Activated gamma-delta T cell treated with anti-CD3 and anti-CD28 coated beads, Interleukin-2, amount 50 U/mL, for 16 hours (primary cell): ENCODE results near the gene PTCH1.

ENCODE experiments used
- DNase-seq: peaks from one replicate; pipeline ENCODE4 v3.0.0-alpha.2; 2020; ENCODE audit warnings: low read depth

Gene PTCH1

DNA sequence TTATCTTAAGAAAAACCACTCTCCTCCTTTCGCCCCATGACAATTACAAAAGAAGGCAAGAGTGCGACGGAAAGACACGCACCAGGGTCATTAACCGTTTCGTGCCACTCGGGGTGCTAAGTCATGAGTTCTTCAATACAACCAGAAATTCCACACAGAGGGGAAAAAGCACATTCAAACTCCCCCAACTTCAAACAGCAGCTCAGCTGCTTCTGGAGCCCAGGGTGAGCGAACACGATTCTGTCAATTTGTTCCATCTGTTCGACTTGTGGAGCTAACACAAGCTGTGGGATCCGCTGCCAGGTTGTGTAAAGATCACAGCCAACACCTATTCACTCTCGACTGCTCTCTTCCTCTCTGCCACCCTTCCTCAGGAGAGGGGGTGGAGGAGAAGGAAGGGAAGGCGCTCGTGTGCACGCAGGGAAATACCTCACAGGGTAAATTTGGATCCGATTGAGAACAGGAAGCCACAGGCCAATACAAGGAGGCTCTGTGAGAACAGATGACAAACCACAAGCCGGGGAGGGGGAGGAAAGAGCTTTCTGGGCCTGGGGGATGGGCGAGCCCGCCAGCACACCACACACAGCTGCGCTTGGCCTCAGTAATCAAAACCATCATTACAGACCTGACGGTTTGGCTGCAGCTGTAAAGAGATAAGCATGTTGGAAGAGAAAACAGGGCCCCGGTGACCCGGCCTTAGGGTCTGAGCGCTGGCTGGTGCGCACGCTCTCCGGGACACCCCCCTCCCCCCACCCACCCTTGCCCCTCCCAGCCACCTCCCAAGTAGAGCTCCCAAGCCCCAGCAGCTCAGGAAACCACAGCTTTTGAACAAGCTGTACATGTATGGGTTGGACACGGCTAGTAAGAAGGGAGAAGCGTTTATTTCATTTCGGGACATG is 54.3 kb downstream of the PTCH1 start:
- peak; percentile 54 for DNase-seq

DNA sequence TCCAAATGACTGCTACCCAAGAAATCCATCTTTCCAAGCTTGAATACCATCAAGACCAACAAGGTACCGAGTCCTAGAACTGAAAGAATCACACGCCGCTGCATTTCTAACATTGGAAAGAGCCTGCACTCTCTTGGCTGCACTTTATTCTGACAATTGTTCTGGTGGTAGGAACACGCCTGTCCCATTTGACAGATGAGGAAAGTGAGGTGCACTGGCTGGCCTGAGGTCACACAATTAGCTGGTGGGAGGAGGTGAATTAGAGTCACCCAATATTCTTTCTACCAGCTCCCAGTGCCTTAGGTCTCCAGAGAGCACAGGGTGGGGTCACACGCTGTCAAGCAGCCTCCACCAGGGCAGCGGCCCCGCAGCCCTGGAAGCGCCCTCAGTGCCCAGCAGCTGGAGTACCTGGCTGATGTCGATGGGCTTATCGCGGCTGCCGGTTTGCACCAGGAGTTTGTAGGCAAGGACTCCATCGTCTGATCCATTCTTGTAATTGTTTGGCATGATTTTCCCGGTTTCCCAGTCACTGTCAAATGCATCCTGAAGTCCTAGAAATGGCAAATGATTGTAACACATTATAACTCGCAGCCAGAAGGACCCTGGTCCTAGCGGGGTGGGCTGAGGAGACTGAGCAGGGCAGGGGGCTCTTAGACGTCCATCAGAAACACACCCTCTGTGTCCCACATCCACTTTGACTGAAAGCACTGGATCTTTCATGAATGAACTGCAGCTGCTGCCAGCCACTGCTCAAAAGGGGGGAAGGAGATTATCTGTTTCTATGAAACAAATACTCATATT is 55.1 kb downstream of the PTCH1 start:
- DNase-seq: no peak

DNA sequence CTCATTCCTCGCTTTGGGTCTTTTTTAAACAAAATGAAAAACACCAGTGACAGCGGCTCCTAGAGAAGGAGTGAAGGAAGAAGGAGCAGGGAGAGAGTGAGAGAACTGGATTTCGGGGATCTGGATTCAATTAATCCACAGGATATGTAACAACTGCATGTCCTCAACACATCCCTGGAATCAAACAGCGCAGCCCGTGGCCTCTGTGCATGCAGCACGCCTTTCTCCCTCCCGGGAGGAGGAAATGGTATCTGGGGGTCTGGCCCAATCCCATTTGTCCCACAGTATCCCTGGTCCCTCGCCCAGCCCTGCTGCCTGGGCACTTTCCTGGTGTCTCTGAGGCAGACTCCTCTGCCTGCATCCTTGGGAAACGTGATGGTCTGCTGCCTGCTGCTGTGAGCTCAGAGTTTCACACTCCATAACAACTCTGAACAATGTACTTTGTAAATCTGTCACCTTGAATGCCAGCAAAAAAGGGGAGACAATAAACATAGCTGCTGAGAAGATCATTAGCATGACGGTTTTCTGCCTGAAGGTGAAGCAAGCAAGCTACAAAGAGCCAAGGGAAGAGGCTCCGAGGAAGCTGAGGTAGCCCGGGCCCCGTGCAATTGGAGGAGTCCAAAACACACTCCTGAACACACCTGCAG is 56.1 kb downstream of the PTCH1 start:
- DNase-seq: no peak

DNA sequence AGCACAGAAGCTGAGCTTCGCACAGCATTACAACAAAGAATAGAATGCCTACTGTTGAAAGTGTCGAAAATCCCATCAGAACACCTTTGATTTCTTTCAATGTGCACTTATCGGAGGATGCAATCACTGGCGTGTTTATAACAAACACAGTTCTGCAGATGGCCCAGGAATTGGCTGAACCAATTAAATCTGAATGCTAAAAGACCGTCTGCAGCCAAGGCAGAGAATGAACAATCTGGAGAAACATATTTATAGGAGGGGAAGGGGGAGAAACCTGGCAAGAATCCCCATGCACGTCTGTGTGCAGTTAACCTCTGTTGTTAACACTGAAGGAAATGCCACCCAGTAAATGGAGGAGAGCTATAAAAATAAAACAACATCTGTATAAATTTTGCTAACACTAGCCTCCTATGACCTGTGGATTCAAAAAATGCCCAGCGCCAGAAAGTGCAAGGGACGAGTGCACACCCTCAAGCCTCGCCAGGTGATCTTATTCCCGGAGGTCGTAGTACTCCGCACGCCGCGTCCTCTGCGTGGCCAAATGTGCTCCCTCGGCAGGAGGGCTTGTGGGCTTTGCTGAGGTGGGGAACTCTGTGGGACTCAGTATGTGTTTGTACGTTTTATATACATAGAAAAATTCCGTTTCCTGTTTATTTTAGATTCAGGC is 56.8 kb downstream of the PTCH1 start:
- no peak for DNase-seq

DNA sequence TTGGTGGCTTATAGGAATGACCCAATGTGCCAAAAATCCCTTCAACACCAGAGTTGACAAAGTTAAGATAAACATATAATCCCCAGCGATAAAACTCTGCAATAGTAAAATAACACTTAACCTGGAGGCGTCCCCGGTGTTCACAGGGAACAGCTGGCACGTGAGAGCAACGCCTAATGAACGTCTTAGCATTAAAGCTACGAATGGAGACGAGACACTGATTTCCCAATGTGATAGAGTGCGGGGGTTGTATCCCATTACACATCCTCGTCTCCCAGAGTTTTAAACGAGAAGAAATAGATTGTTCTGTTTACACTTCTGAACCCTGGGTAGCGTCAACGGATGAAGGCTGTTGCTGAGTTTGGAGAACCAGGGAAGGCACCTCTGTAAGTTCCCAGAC is 57.6 kb downstream of the PTCH1 start:
- DNase-seq: no peak

DNA sequence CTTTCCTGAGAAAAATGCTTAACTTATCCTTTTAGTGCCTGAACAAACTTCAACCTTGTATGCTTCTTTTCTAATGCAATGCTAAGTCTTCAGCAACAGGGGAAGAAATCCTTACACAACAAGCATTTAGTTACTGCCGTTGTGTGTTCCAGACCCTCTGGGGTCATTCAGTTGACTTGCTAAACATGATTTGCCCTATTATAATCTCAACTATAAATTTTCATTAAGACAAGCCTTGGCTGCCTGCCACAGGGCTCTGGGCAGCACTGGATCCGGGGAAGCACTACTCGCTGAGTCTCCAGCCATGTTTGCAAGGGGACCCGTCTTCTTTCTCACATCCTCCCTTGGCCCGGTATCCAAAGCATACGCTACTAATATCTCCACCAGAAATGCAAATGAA is 58.1 kb downstream of the PTCH1 start:
- DNase-seq: no peak

DNA sequence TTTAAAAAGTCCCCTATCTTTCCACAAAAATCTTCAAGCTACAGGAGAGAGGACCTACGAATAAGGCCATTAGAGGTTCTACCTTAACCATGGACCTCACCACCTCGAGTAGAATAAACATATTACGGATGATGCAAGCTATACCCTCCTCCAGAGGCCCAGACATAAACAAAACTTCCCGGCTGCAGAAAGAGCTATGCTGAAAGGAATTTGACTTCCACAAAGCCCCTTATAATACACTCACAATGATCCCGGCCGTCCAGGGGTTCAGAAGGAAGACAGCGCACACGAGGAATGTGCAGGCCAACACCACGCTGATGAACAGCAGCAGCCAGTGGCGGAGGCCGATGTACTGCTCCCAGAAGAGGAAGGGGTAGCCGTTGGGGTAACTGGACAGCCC is 59.0 kb downstream of the PTCH1 start:
- no peak for DNase-seq

DNA sequence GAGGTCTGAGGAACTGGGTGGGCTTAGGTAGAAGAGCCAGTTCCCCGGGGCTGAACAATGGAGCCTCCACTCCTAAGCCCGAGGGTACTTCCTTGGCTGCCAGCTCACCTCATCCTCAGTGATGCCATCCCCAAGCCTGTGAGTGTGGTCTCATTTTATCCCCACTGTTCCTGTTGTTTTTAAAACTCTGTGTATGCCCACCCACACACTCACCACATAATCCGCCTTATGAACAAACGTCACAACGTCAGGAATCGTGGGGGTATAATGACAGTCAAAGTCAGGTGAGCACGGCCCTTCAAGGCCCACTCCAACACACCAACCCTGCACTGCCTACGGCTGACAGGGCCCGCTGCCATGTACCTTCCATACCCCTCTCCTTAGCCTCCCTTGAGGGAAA is 61.1 kb downstream of the PTCH1 start:
- no peak for DNase-seq

DNA sequence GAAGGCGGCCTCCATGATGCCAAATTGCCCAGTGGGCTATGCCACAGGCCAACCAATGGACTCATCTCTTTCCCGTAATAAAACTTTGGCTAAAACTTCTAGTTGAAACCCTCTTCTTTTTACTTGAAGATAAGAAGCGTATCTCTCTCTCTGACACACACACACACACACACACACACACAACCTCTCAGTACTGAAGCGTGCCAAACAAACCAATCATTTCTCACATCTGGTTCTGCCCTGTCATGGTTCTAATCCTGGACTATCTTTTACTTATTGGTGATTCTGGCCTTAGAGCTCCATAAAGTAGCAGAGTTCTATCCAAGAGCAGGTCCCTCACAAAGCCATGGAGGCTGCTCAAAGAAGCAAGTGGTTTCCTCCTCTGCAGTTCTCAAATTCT is 64.6 kb downstream of the PTCH1 start:
- DNase-seq: no peak

DNA sequence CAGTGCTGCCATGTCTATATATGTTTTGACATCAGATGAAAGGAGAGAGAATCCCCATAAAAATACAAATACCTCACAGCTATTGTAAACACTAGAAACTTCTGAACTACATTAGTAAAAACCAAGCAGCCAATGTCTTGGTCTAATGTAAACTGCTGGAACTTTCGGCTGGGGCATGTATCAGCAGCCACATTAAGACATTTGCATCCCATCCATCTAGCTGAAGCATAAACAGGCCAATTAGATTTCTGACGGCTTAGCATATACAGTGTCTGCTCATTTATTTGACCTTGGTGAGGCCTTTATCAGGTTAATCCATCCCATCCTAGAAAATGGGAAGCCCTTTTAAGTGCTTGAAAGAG is 65.7 kb downstream of the PTCH1 start:
- DNase-seq: no peak

DNA sequence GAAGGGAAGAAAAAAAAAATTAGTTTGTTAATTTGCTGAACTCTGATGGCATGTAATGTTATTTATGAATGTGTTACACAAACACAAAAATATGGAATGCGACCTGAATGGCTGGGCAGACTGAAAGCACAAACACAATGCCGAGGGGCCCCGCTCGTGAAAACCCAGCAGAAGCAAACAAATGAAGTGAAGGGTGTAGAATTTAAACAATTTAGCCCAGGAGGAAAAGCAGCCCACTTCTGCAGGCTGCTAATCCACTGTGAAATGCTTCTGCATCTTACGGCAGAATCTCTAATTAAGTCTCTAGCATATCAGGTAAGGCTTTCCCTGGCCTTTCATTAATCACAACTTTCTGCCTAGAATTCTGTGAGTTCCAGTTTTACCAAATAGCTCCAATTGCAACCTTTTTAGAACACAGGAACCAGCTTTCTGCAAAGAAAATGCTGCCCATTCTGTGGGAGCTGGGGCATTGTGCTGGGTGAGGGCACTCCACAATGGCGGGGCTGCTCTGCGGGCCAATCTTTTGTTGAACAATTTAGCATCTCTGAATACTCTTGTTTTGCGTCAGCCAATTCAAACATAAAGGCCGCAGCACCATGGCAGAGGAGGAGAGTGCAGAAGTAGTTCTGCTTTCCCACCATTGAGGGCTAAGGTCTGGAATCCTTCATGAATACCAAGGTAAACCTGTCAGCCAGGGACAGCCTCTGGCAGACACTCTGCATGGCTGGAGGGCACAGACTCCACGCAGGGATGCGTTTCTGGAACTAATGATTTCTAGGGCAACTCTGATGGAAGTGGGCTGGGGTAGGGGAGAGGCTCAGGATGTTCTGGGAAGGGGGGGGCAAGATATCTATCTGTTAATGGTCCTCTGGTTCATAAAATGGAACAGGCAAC is 66.4 kb downstream of the PTCH1 start:
- no peak for DNase-seq

DNA sequence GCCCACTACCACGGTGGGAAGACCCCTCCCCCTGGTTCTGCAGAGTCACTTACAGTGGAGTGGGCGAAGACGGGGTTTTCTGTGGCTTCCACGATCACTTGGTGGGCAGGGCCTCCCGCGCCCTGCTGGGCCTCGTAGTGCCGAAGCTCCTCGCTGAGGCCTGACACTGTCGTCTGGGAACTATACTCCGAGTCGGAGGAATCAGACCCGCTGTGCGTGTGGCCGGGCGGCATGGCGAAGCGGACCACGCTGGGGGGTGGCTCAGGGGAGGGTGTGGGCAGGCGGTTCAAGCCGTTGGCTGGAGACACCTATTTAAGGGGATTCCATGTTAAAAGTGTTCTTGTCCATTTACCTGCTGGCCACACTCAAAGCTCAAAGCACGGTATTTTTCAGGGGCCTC is 67.8 kb downstream of the PTCH1 start:
- DNase-seq: no peak

DNA sequence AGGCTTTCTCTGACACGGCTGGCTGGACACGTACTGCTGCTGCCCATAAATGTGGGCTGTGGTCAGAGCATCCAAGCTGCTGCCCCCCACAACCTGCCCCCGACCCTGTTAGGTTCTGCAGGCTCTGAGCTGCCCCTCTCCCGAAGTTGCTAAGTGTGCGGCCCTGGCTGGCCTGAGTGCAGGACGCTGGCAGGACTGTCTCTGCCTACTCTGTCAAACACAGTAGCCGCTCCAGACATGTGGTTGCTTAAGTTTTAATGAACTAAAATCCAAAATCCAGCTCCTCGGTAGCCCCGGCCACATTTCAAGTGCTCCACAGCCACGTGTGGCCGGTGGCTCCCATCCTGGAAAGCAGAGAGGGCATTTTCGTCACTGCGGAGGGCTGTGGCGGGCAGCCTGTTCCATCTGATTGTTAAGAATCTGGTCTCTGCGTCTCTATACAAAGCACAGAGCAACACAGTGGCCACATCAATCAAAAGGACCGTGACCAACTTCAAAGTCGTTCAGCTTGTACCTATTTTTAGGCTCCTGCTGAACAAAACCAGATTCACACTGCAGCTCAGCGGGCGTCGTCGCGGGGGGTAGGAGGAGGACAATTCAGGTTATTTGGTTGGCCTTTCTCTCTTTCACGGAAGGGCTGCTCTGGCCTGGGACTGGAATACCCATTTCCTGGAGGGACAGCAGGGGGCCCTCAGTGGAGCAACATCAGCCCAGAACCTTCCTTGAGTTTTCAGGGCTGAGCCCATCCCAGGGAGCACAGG is 68.9 kb downstream of the PTCH1 start:
- DNase-seq: no peak

DNA sequence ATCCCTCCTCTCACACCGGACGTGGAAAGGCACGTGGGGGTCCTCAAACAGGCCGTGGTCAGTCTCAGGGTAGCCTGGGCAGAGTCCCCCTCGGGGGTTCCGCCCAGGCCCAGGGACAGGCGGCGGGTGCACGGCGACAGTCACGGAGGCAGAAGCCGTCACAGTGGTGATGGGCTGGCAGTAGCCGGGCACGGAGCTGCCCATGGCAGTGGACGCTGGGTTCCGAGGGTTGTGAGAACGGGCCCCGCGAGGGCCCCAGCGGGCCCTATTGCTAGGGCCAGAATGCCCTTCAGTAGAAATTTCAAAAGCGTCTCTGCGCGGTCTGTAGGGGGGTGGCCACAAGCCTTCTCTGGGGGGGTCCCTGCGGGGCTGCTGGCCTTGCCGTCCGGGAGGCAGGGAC is 69.8 kb downstream of the PTCH1 start:
- no peak for DNase-seq

DNA sequence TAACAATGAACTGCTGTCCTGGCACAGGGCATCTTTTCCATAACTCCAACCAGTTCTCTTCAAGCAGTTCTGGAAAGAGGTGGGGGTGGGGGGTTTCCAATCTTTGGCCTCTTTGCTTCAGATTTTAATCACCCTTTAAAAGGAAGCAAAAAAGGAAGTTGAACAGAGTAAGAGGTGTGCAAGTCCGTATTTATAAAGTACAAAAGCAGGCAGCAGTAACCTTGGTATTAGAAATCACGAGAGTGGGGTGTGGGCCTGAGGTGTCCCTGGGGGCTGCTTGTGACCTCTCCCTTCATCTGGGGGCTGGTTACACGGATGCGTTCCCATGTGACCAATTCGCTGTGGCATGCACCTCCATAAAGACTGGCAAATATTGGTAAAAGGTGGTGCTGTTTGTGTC is 70.5 kb downstream of the PTCH1 start:
- DNase-seq: no peak

DNA sequence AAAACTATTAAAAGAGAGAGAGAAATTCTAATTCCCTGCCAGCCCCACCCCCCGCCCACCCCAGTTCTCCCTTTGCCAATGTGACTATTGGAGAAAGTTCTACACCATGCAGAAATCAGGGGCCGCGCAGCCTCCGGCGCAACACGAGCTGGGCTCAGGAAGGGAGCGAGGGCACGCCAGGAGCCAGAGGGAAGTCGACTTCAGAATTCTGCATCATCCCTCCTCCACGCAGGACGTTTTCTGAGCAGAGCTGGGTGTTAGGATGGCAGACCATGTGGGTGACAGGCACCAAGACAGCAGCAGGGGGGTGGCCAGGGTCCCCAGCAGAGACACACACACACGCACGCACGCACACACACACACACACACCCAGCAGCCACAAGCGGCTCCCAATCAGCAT is 72.6 kb downstream of the PTCH1 start:
- no peak for DNase-seq

DNA sequence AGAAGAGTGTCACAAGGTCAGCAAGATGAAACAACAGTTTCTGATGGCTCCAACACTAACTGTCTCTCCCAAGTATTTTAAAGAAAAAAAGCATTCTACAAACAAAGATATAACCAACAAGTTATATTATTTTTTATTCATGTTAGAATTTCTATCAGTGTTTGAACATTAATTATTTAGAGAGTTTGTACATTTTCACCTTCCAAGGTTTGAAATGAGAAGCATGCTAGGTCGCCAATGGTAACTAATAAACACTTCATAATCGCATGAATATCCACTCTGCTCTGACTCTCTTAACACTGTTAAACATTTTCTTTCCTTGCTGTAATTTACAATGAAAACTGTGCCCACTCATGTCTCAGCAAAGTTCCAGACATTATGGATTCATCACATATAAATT is 73.5 kb downstream of the PTCH1 start:
- no peak for DNase-seq

DNA sequence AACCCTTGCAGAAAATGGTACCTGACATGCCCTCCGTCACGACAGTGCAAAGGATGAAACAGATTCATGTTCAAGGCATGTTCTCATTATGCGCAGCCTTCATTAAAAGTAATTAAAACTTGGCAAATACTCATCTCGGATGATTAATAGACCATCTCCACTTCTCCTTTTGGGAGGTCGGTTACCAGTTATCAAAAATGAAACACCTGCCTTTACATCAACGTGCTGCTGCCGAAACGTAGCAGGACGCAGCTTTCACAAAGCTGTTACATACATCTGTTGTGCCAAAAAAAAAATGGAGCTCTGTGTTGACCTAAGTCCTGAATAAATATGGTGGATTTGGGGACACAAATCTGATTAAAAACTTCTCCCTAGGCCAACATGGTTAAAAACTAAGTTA is 75.7 kb downstream of the PTCH1 start:
- DNase-seq: no peak

DNA sequence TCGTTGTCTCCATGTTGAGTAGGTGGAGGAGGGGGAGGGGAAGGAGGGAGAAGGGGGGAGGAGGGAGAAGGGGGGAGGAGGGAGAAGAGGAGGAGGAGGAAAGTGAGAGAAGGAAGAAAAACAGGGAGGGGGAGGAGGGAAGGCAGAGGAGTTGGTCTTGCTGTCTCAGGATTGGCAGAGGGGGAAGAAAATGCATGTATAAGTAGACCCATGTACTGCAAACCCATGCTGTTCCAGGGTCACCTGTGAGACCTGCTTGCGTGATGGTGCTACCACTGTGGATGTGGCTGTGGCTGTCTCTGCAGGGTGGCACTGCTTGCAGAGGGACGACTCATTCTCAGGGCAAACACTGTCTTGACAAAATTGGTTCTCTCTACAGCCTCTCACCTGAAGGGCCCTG is 76.3 kb downstream of the PTCH1 start:
- DNase-seq: no peak

DNA sequence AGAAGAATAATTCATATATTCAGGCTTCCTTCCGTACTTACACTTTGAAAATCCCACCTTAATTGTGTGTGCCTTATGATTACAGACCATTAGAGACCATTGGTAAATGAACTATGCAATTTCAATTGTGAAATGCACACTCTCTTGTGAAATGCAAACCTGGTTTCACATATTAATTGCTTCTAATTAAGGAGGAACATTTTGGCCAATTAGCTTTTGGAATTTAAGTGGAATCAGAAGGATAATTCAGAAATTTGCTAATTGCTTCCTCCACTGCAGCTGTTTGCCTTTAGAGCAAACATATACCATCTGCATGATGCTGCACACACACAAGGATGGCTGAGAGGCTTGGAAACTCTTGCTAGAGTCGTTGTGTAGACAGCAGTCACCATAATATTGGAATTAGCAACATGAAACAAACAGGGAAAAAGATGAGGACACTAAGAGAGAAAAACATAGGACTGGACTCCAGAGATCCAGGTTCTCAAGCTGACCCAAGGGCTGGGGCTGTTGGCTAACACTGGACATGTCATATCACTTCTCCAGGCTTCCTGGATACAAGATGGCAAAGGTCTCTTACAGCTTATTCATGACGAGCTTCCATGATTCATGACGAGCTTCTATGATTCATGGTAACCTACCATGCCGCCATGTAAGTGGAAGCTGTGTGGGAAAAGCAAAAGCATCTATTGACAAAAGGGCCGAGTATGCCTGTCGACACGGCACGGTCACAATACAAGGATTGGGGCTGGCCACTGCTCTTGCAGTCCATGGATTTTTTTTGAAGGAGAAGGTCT is 78.0 kb downstream of the PTCH1 start:
- DNase-seq: no peak
